Breast epithelium (tissue), 4 donors: Measurements from ENCODE around the gene C6orf163. TPM values are rescaled to one million over a fixed set of nuclear protein-coding genes. Genes with fewer than 3 reads are reported as not detected.

Source experiments
- DNase-seq, 2 donors: peaks; one replicate each; pipeline ENCODE4 v3.0.0-alpha.2; 2019; ENCODE audit warnings: low spot score in 2 of 2
- H3K27ac ChIP-seq, 2 donors: fragments of 200-600 bp; sonication (generic) in 1 of 2; one replicate each; pipeline ENCODE4 v1.5.1; 2016 to 2019; ENCODE audit warnings: mild to moderate bottlenecking in 1 of 2
- H3K27me3 ChIP-seq, 2 donors: fragments of 200-600 bp; sonication (generic) in 1 of 2; one replicate each; pipeline versions ENCODE4 v1.5.1 to v1.6.0; 2017 to 2019; ENCODE audit warnings: control low read depth in 1 of 2, mild to moderate bottlenecking in 1 of 2
- H3K36me3 ChIP-seq: fragments of 200-600 bp; one replicate; pipeline ENCODE4 v1.5.1; 2019
- H3K4me1 ChIP-seq, 2 donors: fragments of 200-600 bp; sonication (generic); one replicate each; pipeline ENCODE4 v1.5.1; 2016 to 2019; ENCODE audit warnings: control low read depth in 1 of 2
- H3K4me3 ChIP-seq, 3 donors: fragments of 200-600 bp; sonication (generic); 1 replicate in 2 of 3; 2 replicates in 1 of 3; pipeline ENCODE4 v1.5.1; 2016 to 2019; ENCODE audit warnings: mild to moderate bottlenecking in 3 of 3, moderate library complexity in 2 of 3
- H3K9me3 ChIP-seq, 2 donors: fragments of 200-600 bp; sonication (generic) in 1 of 2; one replicate each; pipeline ENCODE4 v1.5.1; 2016 to 2019; ENCODE audit warnings: control low read depth in 1 of 2
- POLR2A ChIP-seq: fragments of 450-650 bp; IDR thresholded peaks from one replicate; pipeline ENCODE4 v1.6.1; 2016; ENCODE audit warnings: antibody characterized with exemption, mild to moderate bottlenecking, moderate library complexity
- POLR2AphosphoS5 ChIP-seq, 3 donors: sonication (generic); formaldehyde crosslinking; IDR thresholded peaks; one replicate each; pipeline ENCODE4 v1.6.1; 2017; ENCODE audit warnings: antibody characterized with exemption in 3 of 3
- intact Hi-C: fragments of 100-400 bp; cut with DNase I; formaldehyde crosslinking; loops from one replicate; pipeline ENCODE4 v1.15.1; 2023; ENCODE audit warnings: low total_unique reads
- total RNA-seq, 3 donors: library from RNA; depleted of rRNA; stranded (reverse); fragments of >200 nt; gene quantifications; one replicate each; pipeline ENCODE4 v1.1.0, GENCODE V29; 2016
- TF ChIP-seq, protein P1 (sequence below), 3 donors: fragments of 450-650 bp; IDR thresholded peaks; one replicate each; pipeline ENCODE4 v1.5.1; 2016 to 2017; ENCODE audit warnings: antibody characterized with exemption in 3 of 3, mild to moderate bottlenecking in 3 of 3, moderate library complexity in 3 of 3

The C6orf163 gene
- total RNA-seq, 3 donors from 2014 or later: 3.5 to 6.2 (median 4.7) TPM

DNA sequence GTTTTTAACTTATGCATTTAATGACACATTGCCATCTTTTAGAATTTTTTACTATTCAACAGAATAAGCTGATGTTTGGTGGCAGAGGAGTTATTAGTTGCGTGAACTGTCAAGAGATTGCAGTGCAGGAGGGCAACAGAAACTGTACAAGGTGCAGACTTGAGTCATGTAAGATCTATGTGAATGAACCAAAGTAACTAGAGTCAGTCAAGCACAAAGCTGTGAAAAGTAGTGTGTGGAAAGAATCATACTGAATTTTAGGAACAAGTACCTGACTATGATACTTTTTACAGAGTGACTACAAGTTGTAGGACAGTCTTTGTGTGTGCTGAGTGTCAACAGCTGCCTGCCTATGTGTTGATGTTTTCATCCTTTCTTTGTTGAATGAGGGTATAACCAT, 2.7 kb upstream of the C6orf163 start:
- DNase-seq: no peak

DNA sequence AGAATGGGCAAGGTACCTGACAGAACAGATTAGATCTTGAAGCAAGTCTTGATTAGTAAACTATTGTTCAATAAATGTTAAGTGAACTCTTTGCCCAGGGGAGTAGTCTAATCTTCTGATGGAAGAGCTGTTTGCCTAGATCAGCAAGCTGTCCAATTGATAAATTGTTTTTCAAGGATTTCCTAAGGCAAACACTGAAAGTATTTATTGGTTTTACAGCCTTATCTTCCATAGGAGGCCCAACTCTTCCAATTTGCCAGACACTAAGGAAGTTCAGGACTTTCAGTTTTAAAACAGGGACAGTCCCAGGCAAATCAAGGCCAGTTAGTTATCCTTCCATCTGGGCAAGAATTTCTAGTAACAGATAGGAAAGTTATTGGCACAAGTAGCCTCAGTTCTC, 1.8 kb upstream of the C6orf163 start:
- Histone ChIP-seq H3K27me3 (no peaks in the 10 kb centered on the region), H3K9me3 (no peaks in the 10 kb centered on the region), H3K4me3 (no peak overlapping the region), H3K36me3 (no peaks in the 10 kb centered on the region), H3K4me1 (no peaks in the 10 kb centered on the region), H3K27ac (no peak overlapping the region)
- intact Hi-C loops: loop anchor here (2.0 kb wide), 1 partner anchor 20 kb away; no protein-coding TSS in a partner anchor
- TF ChIP-seq, protein P1, sequence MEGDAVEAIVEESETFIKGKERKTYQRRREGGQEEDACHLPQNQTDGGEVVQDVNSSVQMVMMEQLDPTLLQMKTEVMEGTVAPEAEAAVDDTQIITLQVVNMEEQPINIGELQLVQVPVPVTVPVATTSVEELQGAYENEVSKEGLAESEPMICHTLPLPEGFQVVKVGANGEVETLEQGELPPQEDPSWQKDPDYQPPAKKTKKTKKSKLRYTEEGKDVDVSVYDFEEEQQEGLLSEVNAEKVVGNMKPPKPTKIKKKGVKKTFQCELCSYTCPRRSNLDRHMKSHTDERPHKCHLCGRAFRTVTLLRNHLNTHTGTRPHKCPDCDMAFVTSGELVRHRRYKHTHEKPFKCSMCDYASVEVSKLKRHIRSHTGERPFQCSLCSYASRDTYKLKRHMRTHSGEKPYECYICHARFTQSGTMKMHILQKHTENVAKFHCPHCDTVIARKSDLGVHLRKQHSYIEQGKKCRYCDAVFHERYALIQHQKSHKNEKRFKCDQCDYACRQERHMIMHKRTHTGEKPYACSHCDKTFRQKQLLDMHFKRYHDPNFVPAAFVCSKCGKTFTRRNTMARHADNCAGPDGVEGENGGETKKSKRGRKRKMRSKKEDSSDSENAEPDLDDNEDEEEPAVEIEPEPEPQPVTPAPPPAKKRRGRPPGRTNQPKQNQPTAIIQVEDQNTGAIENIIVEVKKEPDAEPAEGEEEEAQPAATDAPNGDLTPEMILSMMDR (IDR thresholded peaks at IDR 0.05): no peak
- no peak for TF ChIP-seq POLR2AphosphoS5 (IDR thresholded peaks at IDR 0.05)
- no peak for TF ChIP-seq POLR2A
- DNase-seq: no peak

More for the DNA sequence above, 2.7 kb upstream of the C6orf163 start:
- H3K27me3 ChIP-seq: no peaks in the 10 kb centered on the region
- no peak overlapping the region for H3K27ac ChIP-seq
- no peaks in the 10 kb centered on the region for H3K4me1 ChIP-seq
- TF ChIP-seq POLR2A: no peak
- TF ChIP-seq POLR2AphosphoS5 (IDR thresholded peaks at IDR 0.05): no peak
- TF ChIP-seq, protein P1 (IDR thresholded peaks at IDR 0.05): no peak
- H3K9me3 ChIP-seq: no peaks in the 10 kb centered on the region
- H3K36me3 ChIP-seq: no peaks in the 10 kb centered on the region
- intact Hi-C loops: loop anchor here (2.0 kb wide), 1 partner anchor 21 kb away; no protein-coding TSS in a partner anchor
- H3K4me3 ChIP-seq: no peak overlapping the region

DNA sequence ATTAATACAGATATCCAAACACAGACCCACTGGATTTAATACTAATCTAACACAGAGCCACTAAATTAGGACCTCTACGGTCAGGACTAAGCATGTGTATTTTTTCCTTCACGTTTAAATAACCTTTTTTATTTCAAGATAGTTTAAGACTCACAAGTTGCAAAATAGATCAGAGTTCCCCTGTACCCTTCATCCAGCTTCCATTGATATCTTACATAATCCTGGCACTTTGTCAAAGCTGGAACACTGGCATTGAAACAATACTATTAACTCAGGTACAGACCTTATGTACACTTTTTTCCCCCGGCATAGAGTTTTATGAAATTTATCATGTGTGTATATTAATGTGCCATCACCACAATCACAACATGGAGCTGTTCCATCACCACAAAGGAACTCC, 2.1 kb downstream of the C6orf163 start:
- Histone ChIP-seq H3K9me3 (no peaks in the 10 kb centered on the region), H3K27ac (no peak overlapping the region), H3K36me3 (no peaks in the 10 kb centered on the region), H3K4me3 (no peak overlapping the region), H3K27me3 (no peaks in the 10 kb centered on the region), H3K4me1 (no peaks in the 10 kb centered on the region)
- intact Hi-C loops: no loop called here
- no peak for DNase-seq
- TF ChIP-seq POLR2AphosphoS5 (IDR thresholded peaks at IDR 0.05): no peak
- TF ChIP-seq POLR2A: no peak
- TF ChIP-seq, protein P1 (IDR thresholded peaks at IDR 0.05): no peak

DNA sequence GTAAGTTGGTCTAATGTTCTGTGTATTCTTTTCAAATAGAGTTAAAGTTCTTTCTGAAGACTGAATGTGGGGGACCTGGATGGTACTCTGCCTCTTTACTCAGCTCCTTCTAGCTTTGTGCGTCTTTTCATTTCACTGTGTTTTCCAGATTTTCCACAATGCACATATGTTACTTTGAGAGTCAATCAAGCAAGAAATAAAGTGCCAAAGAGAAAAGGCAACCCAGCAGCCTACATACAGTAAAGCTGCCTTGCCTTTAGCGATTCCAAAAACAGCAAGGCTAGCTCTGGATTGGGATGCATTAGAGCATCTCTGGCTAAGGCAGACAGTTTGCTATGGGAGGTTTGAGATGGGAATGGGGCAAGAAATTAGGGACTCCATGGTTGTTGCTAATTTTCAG, 5.3 kb downstream of the C6orf163 start:
- H3K4me1 ChIP-seq: no peaks in the 10 kb centered on the region
- no peak for TF ChIP-seq POLR2AphosphoS5 (IDR thresholded peaks at IDR 0.05)
- TF ChIP-seq, protein P1 (IDR thresholded peaks at IDR 0.05): no peak
- no peak for TF ChIP-seq POLR2A
- intact Hi-C loops: no loop called here

DNA sequence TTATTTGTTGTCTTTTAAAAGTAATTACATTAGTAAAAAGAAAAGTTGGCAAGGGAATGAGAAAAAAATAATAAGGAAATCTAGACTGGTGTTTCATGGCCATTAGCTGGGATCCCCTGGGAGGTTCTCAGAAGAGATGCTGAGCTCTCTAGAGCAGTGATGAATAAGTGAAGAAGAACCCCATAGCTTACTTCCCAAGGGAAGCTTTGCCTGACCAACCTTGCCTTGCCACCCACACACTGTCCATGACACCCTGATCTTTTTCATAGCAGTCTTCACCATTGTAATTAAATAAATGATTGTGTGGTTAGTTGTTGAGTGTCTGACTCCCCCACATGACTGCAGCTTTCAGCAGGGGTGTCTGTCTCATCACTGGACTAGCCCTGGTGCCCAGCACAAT, 5.9 kb downstream of the C6orf163 start:
- TF ChIP-seq POLR2A: no peak
- TF ChIP-seq, protein P1 (IDR thresholded peaks at IDR 0.05): no peak
- TF ChIP-seq POLR2AphosphoS5 (IDR thresholded peaks at IDR 0.05): no peak
- no peaks in the 10 kb centered on the region for H3K36me3 ChIP-seq
- H3K4me1 ChIP-seq: no peaks in the 10 kb centered on the region
- DNase-seq: no peak
- H3K9me3 ChIP-seq: no peaks in the 10 kb centered on the region
- H3K4me3 ChIP-seq: no peak overlapping the region
- H3K27me3 ChIP-seq: no peaks in the 10 kb centered on the region
- intact Hi-C loops: no loop called here
- H3K27ac ChIP-seq: no peak overlapping the region

More for the DNA sequence above, 5.3 kb downstream of the C6orf163 start:
- no peak for DNase-seq
- H3K27me3 ChIP-seq: no peaks in the 10 kb centered on the region
- no peaks in the 10 kb centered on the region for H3K36me3 ChIP-seq
- no peak overlapping the region for H3K4me3 ChIP-seq
- no peaks in the 10 kb centered on the region for H3K9me3 ChIP-seq
- no peak overlapping the region for H3K27ac ChIP-seq
